GM12878 (cell line): ENCODE measurements around the gene ACTN3.

ENCODE experiments used
- CTCF ChIP-seq, 3 experiments: IDR thresholded peaks in 2 of 3; conservative IDR thresholded peaks in 1 of 3; 2 replicates each; pipeline ENCODE4 v1.5.1; 2011; ENCODE audit warnings: low read depth in 3 of 3, low read length in 3 of 3, mild to moderate bottlenecking in 3 of 3, control low read depth in 2 of 3, moderate library complexity in 2 of 3, inconsistent platforms in 1 of 3, mixed read lengths in 1 of 3; ENCODE audit not compliant: control insufficient read depth in 2 of 3, insufficient read depth in 1 of 3; ENCODE audit errors: extremely low read depth in 1 of 3
- KAT2A ChIP-seq: conservative IDR thresholded peaks from 2 replicates; pipeline ENCODE4 v1.6.1; 2011; ENCODE audit warnings: low read depth, low read length; ENCODE audit not compliant: control insufficient read depth
- POLR2AphosphoS2 ChIP-seq: IDR thresholded peaks from 2 replicates; pipeline ENCODE4 v1.6.1; 2011; ENCODE audit warnings: low read depth, mild to moderate bottlenecking, low read length, improper control_type of control experiment, moderate library complexity
- ZBTB33 ChIP-seq: fragments of 450-650 bp; IDR thresholded peaks from 2 replicates; pipeline ENCODE4 v1.6.1; 2017; ENCODE audit warnings: mild to moderate bottlenecking

GRCh38 chr11:66581261-66581660, 34.6 kb downstream of the ACTN3 start:
- TF ChIP-seq POLR2AphosphoS2, result no peak
- TF ChIP-seq CTCF (IDR thresholded peaks at IDR 0.05 in 2 of 3, conservative IDR thresholded peaks at IDR 0.05 in 1 of 3; ENCODE audit: control insufficient read depth in 2 of 3, extremely low read depth in 1 of 3, insufficient read depth in 1 of 3, low read depth in 3 of 3, low read length in 3 of 3), result no peak
- TF ChIP-seq ZBTB33, result no peak
- TF ChIP-seq KAT2A, result no peak
